NCI-H446 (cell line): Measurements from ENCODE around the gene P4HA2.

Experiments used
- DNase-seq, 2 experiments: peaks; one replicate each; lab custom pipeline; 2025; lab: John Stamatoyannopoulos, UW

The P4HA2 gene

GRCh38 chr5:132250547-132250946 lies 22.9 kb upstream of the P4HA2 start:
- DNase-seq = no peak

- no peak for DNase-seq
These were observed 19.2 kb upstream of the P4HA2 start for GRCh38 chr5:132246806-132247205.

DNA sequence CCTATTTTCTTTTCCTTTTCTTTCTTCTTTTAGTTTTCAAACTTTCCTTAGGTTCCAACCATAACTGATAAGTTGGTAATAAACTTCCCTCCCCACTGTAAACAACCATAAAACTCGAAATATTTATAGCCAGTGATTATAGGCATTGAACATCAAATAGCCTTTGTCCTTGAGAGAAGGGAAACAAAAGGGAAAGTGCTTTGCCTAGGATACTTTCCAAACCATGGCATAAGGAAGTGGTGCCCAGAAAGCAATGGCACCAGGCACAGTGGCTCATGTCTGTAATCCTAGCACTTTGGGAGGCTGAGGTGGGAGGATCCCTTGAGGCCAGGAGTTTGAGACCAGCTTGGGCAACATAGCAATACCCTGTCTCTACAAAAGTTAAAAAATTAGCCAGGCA lies 17.9 kb upstream of the P4HA2 start:
- no peak for DNase-seq

- DNase-seq = no peak
These were observed 15.8 kb upstream of the P4HA2 start for GRCh38 chr5:132243366-132243977.

GRCh38 chr5:132239776-132240175 lies 12.1 kb upstream of the P4HA2 start:
- no peak for DNase-seq

DNA sequence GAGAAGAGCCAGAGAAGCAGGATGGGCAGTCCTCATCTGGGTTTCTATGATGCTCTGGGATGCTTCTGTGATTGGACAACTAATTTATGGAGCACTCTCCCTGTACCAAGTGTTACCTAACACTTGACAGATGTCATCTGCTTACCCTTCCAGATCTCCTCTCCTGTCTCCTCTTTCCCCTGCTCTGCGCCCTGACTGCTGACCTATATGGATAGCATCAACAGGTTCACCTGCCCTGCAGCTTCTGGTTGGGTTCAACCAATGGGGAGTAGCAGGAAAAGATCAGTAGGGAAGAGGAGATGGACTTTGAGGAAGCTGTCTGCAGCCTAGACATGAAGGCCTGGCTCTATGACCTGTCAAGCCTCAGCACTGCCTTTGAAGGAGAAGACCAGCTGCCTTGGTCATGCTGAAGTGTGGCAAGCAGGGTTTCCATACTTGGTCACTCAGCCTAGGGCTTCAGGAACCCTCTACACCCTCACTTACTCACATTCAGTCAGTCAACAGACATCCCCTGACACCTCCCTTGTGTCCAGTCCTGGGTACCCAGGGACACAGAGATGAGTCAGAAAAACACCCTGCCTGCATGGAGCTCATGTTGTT lies 11.3 kb upstream of the P4HA2 start:
- DNase-seq = no peak

- DNase-seq = peak in 1 of 2 experiments; percentile 67
These were observed 10.6 kb upstream of the P4HA2 start for GRCh38 chr5:132238169-132238744.

- no peak for DNase-seq
These were observed 10.0 kb upstream of the P4HA2 start for GRCh38 chr5:132237670-132238069.

DNA sequence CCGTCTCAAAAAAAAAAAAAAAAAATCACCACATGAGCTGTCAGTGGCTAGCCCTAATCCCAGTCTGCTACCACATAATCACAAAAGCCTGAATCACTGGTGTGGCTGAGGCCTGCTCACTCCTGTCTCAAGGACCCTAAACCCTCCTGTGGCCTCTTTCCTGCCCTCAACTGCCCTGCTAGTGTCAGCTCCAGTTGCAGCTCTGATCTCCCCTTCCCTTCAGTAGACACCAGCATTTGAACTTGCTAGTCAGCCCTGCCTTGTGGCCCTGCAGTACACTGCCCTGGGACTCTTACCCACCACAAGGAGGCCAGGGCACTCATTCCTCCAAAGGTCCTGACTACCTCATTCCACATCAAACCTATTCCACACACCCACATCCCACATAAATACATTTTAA lies 9.5 kb upstream of the P4HA2 start:
- DNase-seq = no peak

DNA sequence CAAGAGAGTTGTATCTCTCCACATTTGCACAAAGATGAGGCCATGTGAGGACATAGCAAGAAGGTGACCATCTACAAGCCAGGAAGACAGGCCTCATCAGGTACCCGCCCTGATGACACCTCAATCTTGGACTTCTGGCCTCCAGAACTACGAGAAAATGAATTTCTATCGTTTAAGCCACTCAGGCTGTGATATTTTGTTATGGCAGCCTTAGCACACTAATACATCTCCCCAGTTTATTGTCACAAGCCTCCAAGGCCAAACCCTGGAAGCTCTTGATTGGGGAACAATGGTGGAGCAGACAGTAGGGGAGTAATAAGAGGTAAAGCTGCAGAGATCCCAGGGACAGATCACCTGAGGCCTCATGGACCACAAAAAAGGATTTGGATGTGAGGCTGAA lies 7.7 kb upstream of the P4HA2 start:
- no peak for DNase-seq

DNA sequence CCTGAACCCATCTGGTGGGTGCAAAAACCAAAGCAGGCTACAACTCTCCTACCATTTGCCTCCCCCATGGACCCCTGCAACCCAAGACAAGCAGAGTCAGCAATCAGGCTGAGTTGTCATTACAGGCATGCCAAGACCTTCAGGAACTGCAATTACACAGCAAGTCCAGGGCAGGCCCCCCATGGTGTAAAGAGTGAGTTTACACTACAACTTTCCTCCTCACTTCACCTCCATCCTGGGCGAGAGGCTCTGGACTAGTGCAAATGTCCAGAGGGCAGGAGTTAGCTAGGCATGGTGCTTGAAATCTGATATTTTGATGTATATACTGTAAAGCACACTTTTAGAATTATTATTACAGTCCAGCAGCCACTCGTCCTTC lies 7.0 kb upstream of the P4HA2 start:
- no peak for DNase-seq

- no peak for DNase-seq
These were observed 6.4 kb upstream of the P4HA2 start for GRCh38 chr5:132233811-132234683.

DNA sequence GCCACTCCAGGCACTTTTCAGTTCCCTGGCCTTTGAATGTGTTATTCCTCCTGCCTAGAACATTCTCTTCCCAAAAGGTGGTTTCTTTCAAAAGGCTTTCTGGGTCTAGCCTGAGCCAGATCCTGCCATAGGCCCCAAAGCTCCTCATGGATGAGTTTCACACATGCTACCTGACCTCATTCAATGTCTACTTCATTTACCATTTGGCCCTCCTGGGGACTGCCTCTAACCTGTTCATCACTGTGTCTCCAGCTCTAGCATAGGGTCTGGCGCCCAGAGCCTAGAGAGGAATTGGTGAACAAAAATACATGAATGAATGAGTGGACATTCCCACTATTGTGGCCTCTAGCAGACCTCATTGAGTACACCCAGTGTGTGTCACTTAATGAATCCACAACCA lies 5.4 kb upstream of the P4HA2 start:
- no peak for DNase-seq

- no peak for DNase-seq
These were observed 4.8 kb upstream of the P4HA2 start for GRCh38 chr5:132232465-132232864.

DNA sequence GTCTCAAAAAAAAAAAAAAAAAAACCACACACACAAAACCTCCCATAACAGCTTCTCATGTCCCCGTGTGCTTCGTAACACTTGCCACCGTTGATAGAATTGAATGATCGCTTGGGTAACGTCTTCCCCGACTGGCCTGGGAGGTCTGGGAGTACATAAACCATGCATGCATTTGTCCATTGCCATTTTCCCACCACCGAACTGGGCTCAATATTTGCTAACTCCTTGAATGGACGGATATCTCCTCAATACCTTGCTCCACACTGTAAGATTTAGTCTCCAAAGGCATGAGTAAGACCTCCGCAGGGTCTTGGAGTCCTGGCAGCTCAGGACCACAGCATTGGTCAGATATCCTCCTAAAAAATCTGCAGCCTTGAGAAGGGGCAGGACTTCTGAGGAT lies 3.2 kb upstream of the P4HA2 start:
- no peak for DNase-seq

DNA sequence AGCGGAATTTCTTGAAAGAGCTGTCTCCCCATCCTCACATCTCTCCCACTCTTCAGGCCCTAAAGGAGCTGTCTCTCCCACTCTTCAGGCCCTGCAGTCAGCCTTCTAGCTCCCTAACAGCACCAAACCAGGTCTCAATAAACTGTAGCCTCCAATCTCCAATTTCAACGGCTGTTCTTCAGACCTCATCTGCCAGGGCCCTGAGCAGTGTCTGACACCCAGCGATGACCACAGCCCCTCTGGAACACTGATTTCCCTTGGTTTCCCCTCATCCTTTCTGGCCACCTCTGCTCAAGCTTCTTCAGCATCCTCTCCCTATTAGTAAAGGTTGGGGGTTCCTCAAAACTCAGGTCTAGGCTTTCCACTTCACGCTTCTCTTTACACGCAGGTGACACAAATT lies 1.6 kb upstream of the P4HA2 start:
- DNase-seq = no peak

DNA sequence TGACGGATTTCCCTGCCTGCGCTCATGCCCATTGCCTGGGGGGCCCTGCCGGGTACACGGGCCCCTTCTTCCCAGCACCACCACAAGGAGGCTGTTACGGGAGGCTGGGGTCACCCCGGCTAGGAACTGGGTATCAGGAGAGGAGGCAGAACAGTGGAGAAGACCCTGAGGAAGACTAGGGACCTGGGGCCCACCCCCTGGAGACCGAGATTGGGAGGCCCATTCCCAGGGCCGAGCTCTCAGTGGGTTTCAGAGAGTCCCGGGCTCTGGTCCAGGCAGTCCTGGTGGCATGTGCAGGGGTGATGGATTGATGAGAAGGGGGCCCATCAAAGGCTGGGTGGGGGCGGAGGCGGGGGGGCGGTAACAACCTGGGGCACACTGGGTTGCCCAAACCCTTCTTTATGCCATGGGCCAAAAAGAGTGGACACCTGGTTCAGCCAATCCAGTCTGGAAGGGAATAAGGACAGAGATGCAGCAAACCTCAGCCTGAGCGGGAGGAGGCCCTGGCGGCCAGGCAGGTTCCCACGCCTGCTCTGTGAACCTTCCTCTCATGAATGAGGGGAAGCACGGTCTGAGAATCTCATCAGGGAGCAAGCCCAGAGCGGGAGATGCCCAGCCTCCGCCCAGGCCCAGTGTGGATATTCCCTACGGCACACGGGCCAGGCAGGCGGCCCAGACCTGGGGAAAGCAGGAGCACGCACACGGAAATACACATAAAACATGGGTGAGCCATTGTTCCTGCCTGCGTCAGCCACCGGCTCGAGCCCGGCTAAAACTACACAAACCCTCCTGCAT lies 785 bp upstream of the P4HA2 start:
- no peak for DNase-seq

DNA sequence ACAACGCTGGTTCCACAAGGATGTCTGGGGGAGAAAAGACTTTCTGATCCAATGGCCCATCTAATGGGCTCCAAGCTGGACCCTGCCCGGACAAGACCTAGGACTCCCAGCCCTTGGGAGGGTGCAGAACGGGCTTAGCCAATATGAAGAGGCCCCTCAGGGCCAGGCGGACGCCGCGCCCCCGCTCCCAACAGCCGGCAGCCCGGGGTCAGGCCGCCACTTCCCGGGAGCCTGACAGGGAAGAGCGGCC lies 493 bp downstream of the P4HA2 start:
- no peak for DNase-seq

- DNase-seq = no peak
These were observed 978 bp downstream of the P4HA2 start for GRCh38 chr5:132226516-132227234.

GRCh38 chr5:132225165-132226032 lies 2.3 kb downstream of the P4HA2 start:
- DNase-seq = peak; percentile 75 to 82

DNA sequence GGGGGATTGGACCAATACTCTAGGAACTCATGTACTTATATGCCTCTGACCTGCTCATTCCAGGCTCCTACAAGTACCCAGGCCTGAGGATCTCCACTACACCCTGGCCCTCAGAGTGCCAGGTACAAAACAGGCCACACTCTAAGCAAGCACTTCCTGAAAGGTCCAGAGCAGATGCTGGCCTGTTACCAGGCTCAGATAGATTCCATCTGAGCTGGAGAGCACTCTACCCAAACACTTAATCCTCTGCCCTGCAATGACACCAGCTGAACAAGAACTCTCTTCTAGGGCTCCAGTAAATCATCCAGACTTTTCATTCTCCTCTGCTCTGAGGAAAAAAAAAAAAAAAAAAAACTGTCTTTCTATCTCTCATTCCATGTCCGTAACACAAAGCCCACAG lies 2.9 kb downstream of the P4HA2 start:
- DNase-seq = no peak
